ENCODE data around the gene RBM39. TPM values are rescaled to one million over a fixed set of nuclear protein-coding genes. Genes with fewer than 3 reads are reported as not detected.

Gene RBM39
- total and polyA plus RNA-seq, 9 of the 15 experiments (the other 6 are each of a cell fraction or from before 2014, with no cell fraction given), result 143 to 319 (median 228) TPM

- intact Hi-C loops (cut with micrococcal nuclease) (loop anchor here (5.0 kb wide), 1 partner anchor 47 kb away; the partner anchor contains the start of gene SPAG4), in situ Hi-C loops (cut with MboI) (no loop called here)
- no peaks in the 10 kb centered on the region for H3K9me3 ChIP-seq (replicated peaks; ENCODE audit: control insufficient read depth, insufficient read depth, low read depth, low read length)
- peak; percentile 93 for FAIRE-seq
- peaks cover 17% of the 10 kb centered on the region; the same call in 2 of the 3 replicates for H3K36me3 ChIP-seq (ENCODE audit: control insufficient read depth, insufficient read depth, low read length)
- peaks cover 55% of the 10 kb centered on the region for H3K79me2 ChIP-seq (ENCODE audit: control insufficient read depth, insufficient read depth, low read length)
- peak within 1 kb of the TSS; percentile 89 for H3K4me2 ChIP-seq (ENCODE audit: insufficient read depth, low read length)
- H3K4me1 ChIP-seq (replicated peaks in 1 of 2; ENCODE audit: control insufficient read depth in 2 of 2, insufficient read depth in 2 of 2, low read length in 2 of 2), result peaks cover 17 to 24% of the 10 kb centered on the region in 2 experiments; a peak in 4 of 5 replicates
- peak within 1 kb of the TSS; percentile 57 for H3K4me3 ChIP-seq
- peak; percentile 89 for ATAC-seq
- H3K9me1 ChIP-seq (ENCODE audit: control insufficient read depth, insufficient read depth, low read length), result no peaks in the 10 kb centered on the region
- BruUV-seq (replicated peaks), result no TSS peak
- H3K9ac ChIP-seq (ENCODE audit: insufficient read depth in 1 of 2, low read depth in 2 of 2, low read length in 2 of 2), result peak within 1 kb of the TSS; percentile 92 to 100
- WGBS (ENCODE audit: insufficient coverage, low coverage, missing lambda C conversion rate), result 2% methylated on average over 54 of the region's 61 CpGs
- DNase-seq (ENCODE audit: extremely low read depth in 1 of 4, low spot score in 3 of 4), result peak; percentile 94 to 96 (median 96)
- H4K20me1 ChIP-seq (replicated peaks; ENCODE audit: control insufficient read depth, insufficient read depth, low read length), result peaks cover 41% of the 10 kb centered on the region
- POLR2A ChIA-PET, result interaction anchor here (0.5 to 2.9 kb wide), 13 partner anchors 10 to 150 kb away, joined by 3 to 26 read pairs (median 4); partner anchors contain the start of genes ERGIC3, PHF20 and SPAG4
- H2AFZ ChIP-seq (ENCODE audit: low read depth, low read length), result peak within 1 kb of the TSS; percentile 96
- CTCF ChIA-PET (ENCODE audit: low intra/inter-chr PET ratio), result no interaction called here
- peak within 1 kb of the TSS; percentile 98 for H3K27ac ChIP-seq (ENCODE audit: extremely low read depth, low read depth, low read length)
- H3K27me3 ChIP-seq (ENCODE audit: control insufficient read depth in 2 of 2, insufficient read depth in 2 of 2, low read length in 2 of 2), result no peaks in the 10 kb centered on the region
- TF ChIP-seq ETS2 (tag; IDR thresholded peaks at IDR 0.05; ENCODE audit: borderline replicate concordance, poor library complexity, severe bottlenecking) (no peak), CTCFL (IDR thresholded peaks at IDR 0.05; ENCODE audit: borderline replicate concordance, insufficient read depth, low read depth, low read length, poor library complexity, severe bottlenecking) (peak; percentile 1), NCOA1 (IDR thresholded peaks at IDR 0.05; ENCODE audit: low read depth) (no peak), SETDB1 (IDR thresholded peaks at IDR 0.05; ENCODE audit: low read length) (peak; percentile 23), ZNF655 (CRISPR knock-in tag; IDR thresholded peaks at IDR 0.05) (no peak), CHD1 (IDR thresholded peaks at IDR 0.05; ENCODE audit: low read length) (peak; percentile 35), RFX1 (IDR thresholded peaks at IDR 0.05) (no peak), POLR2G (IDR thresholded peaks at IDR 0.05; ENCODE audit: low read depth, low read length) (peak; percentile 100), ZNF436 (CRISPR knock-in tag; IDR thresholded peaks at IDR 0.05) (no peak), RCOR1 (IDR thresholded peaks at IDR 0.05; ENCODE audit: borderline replicate concordance in 1 of 2, low read depth in 2 of 2, low read length in 2 of 2) (0 out of 4 replicates have a peak, but pooled peaks of 1 of the 2 experiments have one; percentile 24), ZNF23 (CRISPR knock-in tag; IDR thresholded peaks at IDR 0.05) (no peak), ZBTB43 (CRISPR knock-in tag; IDR thresholded peaks at IDR 0.05) (peak; percentile 28; the same call in 1 of the 2 replicates), ZNF12 (CRISPR knock-in tag; IDR thresholded peaks at IDR 0.05) (peak; percentile 79; the same call in 1 of the 2 replicates), IRF1 (CRISPR knock-in tag; IDR thresholded peaks at IDR 0.05; ENCODE audit: borderline replicate concordance) (peak; percentile 80; the same call in 1 of the 2 replicates), EP400 (IDR thresholded peaks at IDR 0.05) (peak; percentile 98)
Measured at GRCh38 chr20:35664466-35665206, 77.4 kb downstream of the RBM39 start, which contains the start of the genes CPNE1 and RBM12. TSS of gene CPNE1 (minus strand) at chr20:35664900. CDS start at chr20:35632923, 31,977 bp downstream. TSS of gene RBM12 (minus strand) at chr20:35664900. CDS start at chr20:35655322, 9,578 bp downstream.
